Uterus (tissue), 4 donors: ENCODE results near the gene ACTMAP. TPM values are rescaled to one million over a fixed set of nuclear protein-coding genes. Genes with fewer than 3 reads are reported as not detected.
"Not testable (repeated sequence)": the region's sequence is repeated elsewhere in the genome, so short reads cannot be mapped to it uniquely, and the experiment has no call there.

Experiments
- DNase-seq, 2 donors: peaks; one replicate each; pipeline ENCODE4 v3.0.0-alpha.2; 2019 to 2020
- H3K27ac ChIP-seq, 2 donors: fragments of 200-600 bp; sonication (generic); 1 replicate in 1 of 2; 2 replicates in 1 of 2; pipeline ENCODE4 v1.5.1; 2016 to 2018
- H3K27me3 ChIP-seq, 2 donors: fragments of 200-600 bp; sonication (generic); one replicate each; pipeline ENCODE4 v1.5.1; 2018 to 2019; ENCODE audit warnings: control low read depth in 1 of 2
- H3K36me3 ChIP-seq, 2 donors: fragments of 200-600 bp; sonication (generic); one replicate each; pipeline ENCODE4 v1.5.1; 2019; ENCODE audit warnings: control low read depth in 1 of 2
- H3K4me1 ChIP-seq, 2 donors: fragments of 200-600 bp; sonication (generic); one replicate each; pipeline ENCODE4 v1.5.1; 2018 to 2019; ENCODE audit warnings: control low read depth in 1 of 2
- H3K4me3 ChIP-seq, 2 donors: fragments of 200-600 bp; sonication (generic); 1 replicate in 1 of 2; 2 replicates in 1 of 2; pipeline ENCODE4 v1.5.1; 2018 to 2019; ENCODE audit warnings: mild to moderate bottlenecking in 1 of 2
- H3K9me3 ChIP-seq, 2 donors: fragments of 200-600 bp; sonication (generic); one replicate each; pipeline ENCODE4 v1.5.1; 2019; ENCODE audit warnings: control low read depth in 1 of 2
- POLR2A ChIP-seq, 2 donors: fragments of 450-650 bp; IDR thresholded peaks; one replicate each; pipeline ENCODE4 v1.6.1; 2016; ENCODE audit warnings: antibody characterized with exemption in 2 of 2, mild to moderate bottlenecking in 1 of 2, moderate library complexity in 1 of 2
- intact Hi-C: fragments of 100-400 bp; cut with DNase I; formaldehyde crosslinking; loops from one replicate; pipeline ENCODE4 v1.15.1; 2023; ENCODE audit warnings: low total_unique reads
- total RNA-seq, 4 donors: library from RNA; depleted of rRNA in 3 of 4; stranded (reverse); fragments of >200 nt in 3 of 4; gene quantifications; one replicate each; pipeline versions ENCODE4 v1.1.0 to v1.2.4, GENCODE V29; 2014 to 2023
- TF ChIP-seq, protein P1 (sequence below), 4 experiments: fragments of 200-600 bp in 2 of 4; fragments of 450-650 bp in 2 of 4; sonication (generic) in 2 of 4; IDR thresholded peaks; one replicate each; pipeline ENCODE4 v1.5.1; 2016 to 2019; ENCODE audit warnings: antibody characterized with exemption in 4 of 4, mild to moderate bottlenecking in 2 of 4, moderate library complexity in 1 of 4
- donor health status: DM: yes; HTN: yes; CAD: no.

ACTMAP gene
- total RNA-seq, 4 donors from 2014 or later: 0.48 to 6.1 TPM; not detected in 2

DNA sequence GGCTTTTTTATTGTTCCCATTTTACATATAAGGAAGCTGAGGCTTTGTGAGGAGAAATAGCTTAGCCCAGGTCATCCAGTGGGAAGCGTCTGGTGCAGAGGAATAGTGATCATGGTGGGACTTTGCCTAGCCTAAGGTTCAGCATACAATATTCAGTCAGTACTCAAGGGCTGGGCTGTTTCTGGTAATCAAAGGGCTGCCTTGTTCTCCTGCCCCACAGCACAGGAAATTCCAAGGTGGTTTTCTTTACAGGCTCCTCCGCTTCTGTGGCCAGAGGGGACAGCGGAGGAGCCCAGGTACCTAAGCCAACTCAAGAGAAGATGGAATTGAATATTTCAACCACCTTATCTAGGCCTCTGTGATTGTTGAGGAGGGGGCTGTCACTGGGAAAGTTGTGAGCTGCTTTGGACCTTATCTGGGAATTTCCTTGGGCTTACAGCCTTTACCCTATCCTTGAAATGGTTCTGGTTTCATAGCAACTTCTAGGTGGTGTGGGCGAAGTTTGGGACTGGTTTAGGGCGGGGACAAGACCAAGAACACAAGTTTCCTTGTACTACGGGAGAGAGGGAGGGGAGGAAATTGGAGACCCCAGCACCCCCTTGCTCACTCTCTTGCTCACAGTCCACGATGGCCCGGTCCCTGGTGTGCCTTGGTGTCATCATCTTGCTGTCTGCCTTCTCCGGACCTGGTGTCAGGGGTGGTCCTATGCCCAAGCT is 24.8 kb upstream of the ACTMAP start, which contains the start of gene MIA:
Gene MIA, plus strand, starts transcription at position 606 of the 716 bp plus-strand sequence. Its CDS starts 22 bp downstream, at position 628.
- Histone ChIP-seq H3K27me3 (no peaks in the 10 kb centered on the region), H3K27ac (no peak within 1 kb of the TSS), H3K36me3 (no peaks in the 10 kb centered on the region), H3K4me1 (peaks cover 0 to 7% of the 10 kb centered on the region in 2 donors), H3K4me3 (no peak within 1 kb of the TSS), H3K9me3 (no peaks in the 10 kb centered on the region)
- DNase-seq: no peak
- intact Hi-C loops: no loop called here
- TF ChIP-seq, protein P1, sequence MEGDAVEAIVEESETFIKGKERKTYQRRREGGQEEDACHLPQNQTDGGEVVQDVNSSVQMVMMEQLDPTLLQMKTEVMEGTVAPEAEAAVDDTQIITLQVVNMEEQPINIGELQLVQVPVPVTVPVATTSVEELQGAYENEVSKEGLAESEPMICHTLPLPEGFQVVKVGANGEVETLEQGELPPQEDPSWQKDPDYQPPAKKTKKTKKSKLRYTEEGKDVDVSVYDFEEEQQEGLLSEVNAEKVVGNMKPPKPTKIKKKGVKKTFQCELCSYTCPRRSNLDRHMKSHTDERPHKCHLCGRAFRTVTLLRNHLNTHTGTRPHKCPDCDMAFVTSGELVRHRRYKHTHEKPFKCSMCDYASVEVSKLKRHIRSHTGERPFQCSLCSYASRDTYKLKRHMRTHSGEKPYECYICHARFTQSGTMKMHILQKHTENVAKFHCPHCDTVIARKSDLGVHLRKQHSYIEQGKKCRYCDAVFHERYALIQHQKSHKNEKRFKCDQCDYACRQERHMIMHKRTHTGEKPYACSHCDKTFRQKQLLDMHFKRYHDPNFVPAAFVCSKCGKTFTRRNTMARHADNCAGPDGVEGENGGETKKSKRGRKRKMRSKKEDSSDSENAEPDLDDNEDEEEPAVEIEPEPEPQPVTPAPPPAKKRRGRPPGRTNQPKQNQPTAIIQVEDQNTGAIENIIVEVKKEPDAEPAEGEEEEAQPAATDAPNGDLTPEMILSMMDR (IDR thresholded peaks at IDR 0.05): no peak
- TF ChIP-seq POLR2A (IDR thresholded peaks at IDR 0.05): no peak

GRCh38 chr19:40771101-40771862 is 21.0 kb upstream of the ACTMAP start:
- H3K36me3 ChIP-seq: not testable (repeated sequence)

DNA sequence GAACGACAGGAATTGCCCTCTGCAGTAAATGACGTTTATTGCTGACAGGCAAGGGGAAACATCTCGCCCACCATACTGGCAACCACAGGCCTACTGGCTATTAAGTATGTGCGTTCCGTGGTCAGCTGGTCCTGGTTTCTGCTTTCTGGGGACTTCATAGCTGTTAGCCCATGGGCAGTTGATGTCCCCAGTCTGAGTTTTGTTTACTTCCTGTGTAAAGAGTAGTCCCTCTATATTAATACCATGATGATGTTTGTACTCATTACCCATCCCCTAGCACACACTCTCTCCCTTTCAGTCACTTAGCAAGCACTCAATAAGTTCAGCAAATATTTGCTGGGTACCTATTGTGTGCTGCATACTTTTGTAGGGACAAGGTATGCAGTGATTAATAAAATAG is 18.6 kb upstream of the ACTMAP start:
- no peak overlapping the region for H3K27ac ChIP-seq
- TF ChIP-seq, protein P1 (IDR thresholded peaks at IDR 0.05): no peak
- H3K9me3 ChIP-seq: no peaks in the 10 kb centered on the region
- no peaks in the 10 kb centered on the region for H3K4me1 ChIP-seq
- intact Hi-C loops: no loop called here
- no peak for DNase-seq
- H3K4me3 ChIP-seq: no peak overlapping the region
- H3K27me3 ChIP-seq: no peaks in the 10 kb centered on the region
- no peaks in the 10 kb centered on the region for H3K36me3 ChIP-seq

More at GRCh38 chr19:40771101-40771862, 21.0 kb upstream of the ACTMAP start:
- H3K4me1 ChIP-seq, DNase-seq, intact Hi-C loops, H3K27me3 ChIP-seq, H3K4me3 ChIP-seq, H3K27ac ChIP-seq, H3K9me3 ChIP-seq: not testable (repeated sequence)

GRCh38 chr19:40766385-40766784 is 16.1 kb upstream of the ACTMAP start:
- intact Hi-C loops, H3K4me3 ChIP-seq: not testable (repeated sequence)

GRCh38 chr19:40763963-40764362 is 13.7 kb upstream of the ACTMAP start:
- Histone ChIP-seq H3K4me1 (no peaks in the 10 kb centered on the region), H3K27ac (no peak overlapping the region), H3K4me3 (no peak overlapping the region), H3K27me3 (no peaks in the 10 kb centered on the region), H3K9me3 (no peaks in the 10 kb centered on the region), H3K36me3 (no peaks in the 10 kb centered on the region)
- intact Hi-C loops: no loop called here
- TF ChIP-seq, protein P1 (IDR thresholded peaks at IDR 0.05): no peak
- TF ChIP-seq POLR2A (IDR thresholded peaks at IDR 0.05): no peak
- no peak for DNase-seq

More at GRCh38 chr19:40766385-40766784, 16.1 kb upstream of the ACTMAP start:
- not testable (repeated sequence) for H3K9me3 ChIP-seq, DNase-seq, H3K4me1 ChIP-seq, H3K27ac ChIP-seq, H3K27me3 ChIP-seq, H3K36me3 ChIP-seq

- no peak for TF ChIP-seq POLR2A (IDR thresholded peaks at IDR 0.05)
- TF ChIP-seq, protein P1 (IDR thresholded peaks at IDR 0.05): no peak
- no peak overlapping the region for H3K4me3 ChIP-seq
- no peak for DNase-seq
- H3K4me1 ChIP-seq: no peaks in the 10 kb centered on the region
- H3K9me3 ChIP-seq: no peaks in the 10 kb centered on the region
- H3K27ac ChIP-seq: no peak overlapping the region
- H3K27me3 ChIP-seq: no peaks in the 10 kb centered on the region
- intact Hi-C loops: no loop called here
- H3K36me3 ChIP-seq: no peaks in the 10 kb centered on the region
Observed at GRCh38 chr19:40763526-40763925, 13.2 kb upstream of the ACTMAP start.
